ENCODE results near the gene NOC2L. TPM values are rescaled to one million over a fixed set of nuclear protein-coding genes. Genes with fewer than 3 reads are reported as not detected.

The NOC2L gene
- total RNA-seq, 1 donor: 76.9 TPM

DNA sequence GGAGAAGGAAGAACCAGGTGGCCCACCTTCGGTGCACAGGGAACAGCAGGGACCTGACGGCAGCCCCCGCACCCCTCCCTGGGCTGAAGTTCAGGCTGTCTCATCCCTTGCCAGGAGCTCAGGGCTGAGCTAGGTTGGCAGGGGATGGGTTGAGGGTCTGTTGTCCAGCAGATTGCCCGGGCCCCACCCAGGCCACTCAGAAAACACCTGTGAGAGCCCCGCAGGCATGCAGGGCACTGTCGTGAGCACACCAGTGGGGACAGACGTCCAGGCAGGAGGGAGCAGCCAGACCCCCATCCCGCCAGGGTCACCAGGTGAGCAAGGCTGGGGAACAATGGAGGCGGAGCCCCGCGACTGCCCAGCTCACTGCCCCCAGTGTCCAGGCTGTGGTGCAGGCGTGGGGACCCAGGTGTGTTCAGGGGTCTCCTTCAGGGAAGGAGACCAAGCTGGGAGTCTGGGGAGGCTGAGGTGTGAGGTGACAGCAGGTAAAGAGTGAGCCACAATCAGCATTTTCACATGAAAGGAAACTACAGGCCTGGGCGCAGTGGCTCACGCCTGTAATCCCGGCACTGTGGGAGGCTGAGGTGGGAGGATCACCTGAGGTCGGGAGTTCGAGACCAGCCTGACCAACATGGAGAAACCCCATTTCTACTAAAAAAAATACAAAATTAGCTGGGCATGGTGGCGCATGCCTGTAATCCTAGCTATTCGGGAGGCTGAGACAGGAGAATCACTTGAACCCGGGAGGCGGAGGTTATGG lies 44.7 kb downstream of the NOC2L start:
- DNase-seq (ENCODE audit: low read depth): no peak
- no peak overlapping the region for H3K4me3 ChIP-seq (ENCODE audit: low read depth, low read length)
- no peak for TF ChIP-seq CTCF (IDR thresholded peaks at IDR 0.05; ENCODE audit: insufficient read depth, low read depth, low read length)

DNA sequence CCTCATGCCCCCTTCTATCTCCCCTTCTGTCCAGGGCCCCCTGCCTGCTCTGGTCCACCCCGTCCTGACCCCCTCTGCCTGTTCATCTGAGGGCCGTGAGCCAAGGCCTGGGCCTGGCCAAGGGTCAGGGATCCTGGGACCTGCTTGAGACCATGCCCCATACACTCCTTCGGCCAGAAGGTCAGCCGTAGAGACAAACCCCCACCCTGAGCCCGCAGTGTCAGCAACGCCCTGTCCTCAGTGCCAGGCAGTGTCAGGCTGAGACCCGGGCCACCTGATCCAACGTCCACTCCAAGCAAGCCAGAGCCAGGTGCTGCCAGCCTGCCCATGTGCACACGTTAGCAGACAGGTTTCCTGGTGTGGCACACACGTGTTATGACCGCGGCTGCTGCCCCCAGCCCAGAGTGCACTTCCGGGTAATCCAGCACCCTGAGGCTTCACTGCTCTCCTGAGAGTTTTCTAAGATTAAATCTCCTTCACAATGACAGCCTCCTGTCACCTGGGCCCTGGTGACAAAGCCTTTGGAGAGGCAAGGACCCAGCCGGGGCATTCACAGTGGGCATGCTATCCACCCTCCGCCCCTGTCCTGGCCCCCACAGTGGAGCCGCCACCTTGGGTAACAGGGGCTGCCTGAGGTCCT lies 45.4 kb downstream of the NOC2L start:
- no peak for TF ChIP-seq CTCF (IDR thresholded peaks at IDR 0.05; ENCODE audit: insufficient read depth, low read depth, low read length)
- no peak for DNase-seq (ENCODE audit: low read depth)
- H3K4me3 ChIP-seq (ENCODE audit: low read depth, low read length): no peak overlapping the region

DNA sequence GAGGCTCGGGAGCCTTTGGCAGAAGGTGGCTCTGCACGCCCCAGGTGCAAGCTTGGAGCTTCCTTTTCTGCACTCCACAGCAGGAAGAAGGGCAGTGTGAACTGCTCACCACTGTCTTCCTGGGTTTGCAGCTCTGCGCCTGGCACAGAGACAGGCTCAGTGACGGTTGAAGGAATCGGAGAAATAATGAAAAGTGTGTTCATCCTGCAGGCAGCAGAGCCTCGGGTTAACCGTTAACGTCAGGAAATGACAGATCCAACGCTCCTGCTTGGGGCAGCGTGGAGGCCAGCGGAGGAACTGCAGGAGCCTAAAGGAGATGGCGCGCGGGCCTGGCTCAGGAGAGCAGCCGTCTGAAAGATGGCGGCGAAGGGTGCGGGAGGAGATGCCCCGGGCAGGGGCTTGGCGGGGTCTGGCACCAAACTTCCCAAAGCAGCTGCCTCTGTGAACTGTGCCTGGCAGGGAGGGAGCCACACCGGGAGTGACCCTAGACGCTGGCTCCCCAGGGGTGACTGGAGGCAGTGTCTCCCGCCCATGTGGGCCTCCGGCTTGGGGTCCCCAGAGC lies 46.2 kb downstream of the NOC2L start:
- DNase-seq (ENCODE audit: low read depth): no peak
- no peak overlapping the region for H3K4me3 ChIP-seq (ENCODE audit: low read depth, low read length)
- TF ChIP-seq CTCF (IDR thresholded peaks at IDR 0.05; ENCODE audit: insufficient read depth, low read depth, low read length): no peak

DNA sequence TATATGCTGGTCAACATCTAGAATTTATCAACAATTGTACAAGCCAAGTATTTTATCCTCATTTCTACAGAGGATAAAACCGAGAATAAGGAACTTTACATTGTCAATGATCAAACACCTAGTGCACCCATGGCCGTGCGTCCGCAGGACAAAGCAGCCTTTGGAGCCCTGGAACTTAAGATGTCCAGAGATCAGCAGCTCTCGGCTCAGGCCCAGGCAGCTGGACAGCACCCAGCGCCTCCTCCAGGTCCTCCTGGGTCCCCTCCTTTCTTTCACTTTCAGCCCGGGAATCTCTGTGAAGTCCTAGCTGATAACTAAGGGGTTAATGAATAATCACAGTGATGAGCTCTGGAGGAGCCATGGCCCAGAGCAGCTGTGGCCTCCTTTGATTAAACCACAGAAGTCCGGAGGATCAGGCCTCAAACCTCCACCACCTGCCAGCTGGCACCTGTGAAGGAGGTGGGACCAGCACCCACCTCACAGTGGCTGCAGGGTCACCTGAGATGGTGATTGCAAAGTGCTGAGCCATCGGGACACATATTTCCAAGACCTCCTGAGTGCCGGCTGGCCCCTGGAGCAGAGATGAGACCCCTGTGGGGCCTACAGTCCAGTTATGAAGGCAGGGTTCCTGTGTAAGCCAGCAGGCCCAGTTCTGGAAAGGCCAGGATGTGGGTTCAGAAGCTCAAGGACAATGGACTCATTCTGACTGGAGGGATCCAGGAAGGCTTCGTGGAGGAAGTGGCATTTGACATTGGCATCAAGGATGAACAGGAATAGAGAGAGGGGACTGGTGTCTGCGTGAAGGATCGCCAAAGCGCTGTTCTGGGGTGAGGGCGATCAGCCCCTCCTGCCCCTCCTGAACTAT lies 46.9 kb downstream of the NOC2L start:
- TF ChIP-seq CTCF (IDR thresholded peaks at IDR 0.05; ENCODE audit: insufficient read depth, low read depth, low read length): no peak
- DNase-seq (ENCODE audit: low read depth): no peak

GRCh38 chr1:910881-911721 lies 48.0 kb downstream of the NOC2L start:
- TF ChIP-seq CTCF (IDR thresholded peaks at IDR 0.05; ENCODE audit: insufficient read depth, low read depth, low read length): no peak
- H3K4me3 ChIP-seq (ENCODE audit: low read depth, low read length): no peak overlapping the region
- no peak for DNase-seq (ENCODE audit: low read depth)

More for the DNA sequence above, 46.9 kb downstream of the NOC2L start:
- no peak overlapping the region for H3K4me3 ChIP-seq (ENCODE audit: low read depth, low read length)

Measured in fibroblast of villous mesenchyme (primary cell).